CD4-positive, alpha-beta T cell (primary cell): ENCODE measurements around the gene HIBCH. TPM values are rescaled to one million over a fixed set of nuclear protein-coding genes. Genes with fewer than 3 reads are reported as not detected.

Experiments used
- ATAC-seq: fragments of 200-7000 bp; cut with Tn5 transposase; one replicate; pipeline ENCODE4 v1.10.0; 2022; ENCODE audit warnings: mild to moderate bottlenecking; ENCODE audit not compliant: poor library complexity
- CTCF ChIA-PET: fragments of 350-600 bp; sonication (Branson Sonifier 250); formaldehyde crosslinking; loops from one replicate; lab custom pipeline; 2021; ENCODE audit warnings: antibody characterized with exemption, inconsistent platforms; lab: Charles Lee
- POLR2A ChIA-PET: fragments of 350-600 bp; sonication (Branson Sonifier 250); formaldehyde crosslinking; loops from one replicate; lab custom pipeline; 2021; ENCODE audit warnings: antibody characterized with exemption, inconsistent platforms; lab: Charles Lee
- DNase-seq, 14 experiments: peaks; one replicate each; pipeline ENCODE4 v3.0.0-alpha.2; 2013 to 2020; ENCODE audit warnings: mixed read lengths in 2 of 14
- H3K27ac ChIP-seq, 2 donors: one replicate each; pipeline versions ENCODE4 v1.5.1 to v1.7.0; 2013; ENCODE audit warnings: low read length in 2 of 2, low read depth in 1 of 2, mild to moderate bottlenecking in 1 of 2
- H3K27me3 ChIP-seq, 2 experiments: 1 replicate in 1 of 2; 2 replicates in 1 of 2; pipeline versions ENCODE4 v1.6.1 to v1.7.0; 2013; ENCODE audit warnings: low read length in 2 of 2, control low read depth in 1 of 2, mild to moderate bottlenecking in 1 of 2, moderate library complexity in 1 of 2; ENCODE audit not compliant: insufficient read depth in 2 of 2, control insufficient read depth in 1 of 2
- H3K36me3 ChIP-seq: one replicate; pipeline ENCODE4 v1.6.1; 2013; ENCODE audit warnings: low read length, control low read depth; ENCODE audit not compliant: insufficient read depth
- H3K4me1 ChIP-seq: one replicate; pipeline ENCODE4 v1.6.1; 2013; ENCODE audit warnings: low read length, control low read depth; ENCODE audit not compliant: insufficient read depth
- H3K4me3 ChIP-seq: one replicate; pipeline ENCODE4 v1.5.1; 2013; ENCODE audit warnings: mild to moderate bottlenecking, low read length, moderate library complexity
- H3K9me3 ChIP-seq, 2 experiments: 1 replicate in 1 of 2; 2 replicates in 1 of 2; pipeline versions ENCODE4 v1.6.1 to v1.7.0; 2013; ENCODE audit warnings: low read length in 2 of 2, mild to moderate bottlenecking in 2 of 2, control low read depth in 1 of 2, moderate library complexity in 1 of 2; ENCODE audit not compliant: control insufficient read depth in 1 of 2, insufficient read depth in 1 of 2
- H3K27ac Mint-ChIP-seq: one replicate; pipeline ENCODE4 v1.8.0; 2020; ENCODE audit warnings: mixed read lengths
- H3K27me3 Mint-ChIP-seq: one replicate; pipeline ENCODE4 v1.8.0; 2021; ENCODE audit warnings: mixed read lengths
- H3K36me3 Mint-ChIP-seq: one replicate; pipeline ENCODE4 v1.8.0; 2021; ENCODE audit warnings: low read depth, mixed read lengths
- H3K4me1 Mint-ChIP-seq: one replicate; pipeline ENCODE4 v1.8.0; 2021; ENCODE audit warnings: low read depth, mixed read lengths
- H3K4me3 Mint-ChIP-seq: one replicate; pipeline ENCODE4 v1.8.0; 2020; ENCODE audit warnings: mild to moderate bottlenecking, mixed read lengths
- H3K9me3 Mint-ChIP-seq: one replicate; pipeline ENCODE4 v1.8.0; 2020; ENCODE audit warnings: mixed read lengths
- CTCF ChIP-seq: fragments of 200-600 bp; IDR thresholded peaks from one replicate; pipeline ENCODE4 v1.8.0; 2022; ENCODE audit warnings: antibody characterized with exemption, mild to moderate bottlenecking
- intact Hi-C, 2 experiments: fragments of 100-400 bp; cut with DNase I in 1 of 2; cut with micrococcal nuclease in 1 of 2; formaldehyde crosslinking; loops; one replicate each; pipeline versions ENCODE4 v1.15.1 to v1.9.0; 2023 to 2025; cut with DNase I, micrococcal nuclease
- total RNA-seq, 174 experiments: library from RNA in 2 of 174; stranded (reverse) in 2 of 174; gene quantifications; one replicate each; pipeline ENCODE4 v1.2.3 and lab custom pipeline; 2021 to 2026

Gene HIBCH
- total RNA-seq, 2 experiments from 2014 or later = 3.5 to 7.1 TPM

GRCh38 chr2:190184460-190184859 lies 135.2 kb downstream of the HIBCH start:
- intact Hi-C loops = no loop called here
- POLR2A ChIA-PET = no interaction called here

GRCh38 chr2:190183539-190183938 lies 136.1 kb downstream of the HIBCH start:
- Histone ChIP-seq H3K27me3 (peaks cover 13 to 17% of the 10 kb centered on the region in 2 experiments), H3K9me3 (peaks cover 0 to 5% of the 10 kb centered on the region in 2 experiments), H3K4me1 (peaks cover 12% of the 10 kb centered on the region), H3K27ac (no peak overlapping the region), H3K36me3 (no peaks in the 10 kb centered on the region), H3K4me3 (no peak overlapping the region)
- intact Hi-C loops = no loop called here
- Mint-ChIP-seq H3K27me3 (peaks cover 26% of the 10 kb centered on the region), H3K4me3 (no peak overlapping the region), H3K36me3 (no peaks in the 10 kb centered on the region), H3K4me1 (peaks cover 13% of the 10 kb centered on the region), H3K27ac (no peak overlapping the region), H3K9me3 (no peaks in the 10 kb centered on the region)
- ATAC-seq (no peak), DNase-seq (no peak)
- ChIA-PET CTCF (no interaction called here), POLR2A (no interaction called here)
- TF ChIP-seq CTCF = no peak

More at GRCh38 chr2:190184460-190184859, 135.2 kb downstream of the HIBCH start:
- peaks cover 19% of the 10 kb centered on the region for H3K27me3 Mint-ChIP-seq
- ATAC-seq (no peak), DNase-seq (no peak)
- Histone ChIP-seq H3K27me3 (peaks cover 13 to 17% of the 10 kb centered on the region in 2 experiments), H3K9me3 (peaks cover 0 to 5% of the 10 kb centered on the region in 2 experiments), H3K36me3 (no peaks in the 10 kb centered on the region), H3K4me1 (peaks cover 12% of the 10 kb centered on the region), H3K4me3 (no peak overlapping the region), H3K27ac (no peak overlapping the region)
- no peak overlapping the region for H3K27ac Mint-ChIP-seq
- CTCF ChIA-PET = no interaction called here
- H3K36me3 Mint-ChIP-seq = no peaks in the 10 kb centered on the region
- H3K4me3 Mint-ChIP-seq = no peak overlapping the region
- no peak for TF ChIP-seq CTCF
- H3K9me3 Mint-ChIP-seq = no peaks in the 10 kb centered on the region
- peaks cover 13% of the 10 kb centered on the region for H3K4me1 Mint-ChIP-seq

- intact Hi-C loops = no loop called here
- Mint-ChIP-seq H3K4me3 (no peak overlapping the region), H3K36me3 (no peaks in the 10 kb centered on the region), H3K27ac (no peak overlapping the region), H3K4me1 (peaks cover 13% of the 10 kb centered on the region), H3K9me3 (no peaks in the 10 kb centered on the region), H3K27me3 (peaks cover 38% of the 10 kb centered on the region)
- ChIA-PET POLR2A (interaction anchor here (0.7 kb wide), 1 partner anchor 22 kb away, joined by 3 read pairs; no protein-coding TSS in a partner anchor), CTCF (no interaction called here)
- no peak for ATAC-seq
- Histone ChIP-seq H3K36me3 (no peaks in the 10 kb centered on the region), H3K27ac (no peak overlapping the region), H3K4me1 (peaks cover 12% of the 10 kb centered on the region), H3K9me3 (peaks cover 0 to 10% of the 10 kb centered on the region in 2 experiments), H3K4me3 (no peak overlapping the region), H3K27me3 (peaks cover 13 to 17% of the 10 kb centered on the region in 2 experiments)
- DNase-seq = no peak
- no peak for TF ChIP-seq CTCF
Measured at GRCh38 chr2:190182071-190182524, 137.5 kb downstream of the HIBCH start.
